Psoas muscle (tissue), 8 donors: Measurements from ENCODE around the gene HSD17B7. TPM values are rescaled to one million over a fixed set of nuclear protein-coding genes. Genes with fewer than 3 reads are reported as not detected.
A peak's percentile ranks its signal among the peaks of the same experiment; 100 is the strongest.

ENCODE experiments used
- ATAC-seq, 4 donors: fragments of 200-7000 bp; cut with Tn5 transposase; one replicate each; pipeline ENCODE4 v1.9.1; 2020; ENCODE audit warnings: moderate library complexity in 3 of 4, mild to moderate bottlenecking in 2 of 4
- DNase-seq, 2 donors: peaks; one replicate each; pipeline ENCODE4 v3.0.0-alpha.2; 2020
- H3K27ac ChIP-seq: fragments of 200-600 bp; one replicate; pipeline ENCODE4 v1.8.0; 2022
- H3K27me3 ChIP-seq, 3 donors: fragments of 200-600 bp in 1 of 3; one replicate each; pipeline versions ENCODE4 v1.6.1 to v1.8.0; 2013 to 2022; ENCODE audit warnings: low read length in 2 of 3, mild to moderate bottlenecking in 2 of 3, moderate library complexity in 1 of 3; ENCODE audit not compliant: insufficient read depth in 3 of 3
- H3K36me3 ChIP-seq, 2 donors: fragments of 200-600 bp in 1 of 2; one replicate each; pipeline versions ENCODE4 v1.6.1 to v1.8.0; 2013 to 2022; ENCODE audit warnings: low read depth in 1 of 2, mild to moderate bottlenecking in 1 of 2, moderate library complexity in 1 of 2; ENCODE audit not compliant: insufficient read depth in 1 of 2
- H3K4me1 ChIP-seq: fragments of 200-600 bp; one replicate; pipeline ENCODE4 v1.8.0; 2022
- H3K4me3 ChIP-seq: fragments of 200-600 bp; one replicate; pipeline ENCODE4 v1.8.0; 2022; ENCODE audit warnings: mild to moderate bottlenecking
- H3K9me3 ChIP-seq: fragments of 200-600 bp; one replicate; pipeline ENCODE4 v1.8.0; 2022
- WGBS, 3 donors: extraction: QIAGEN DNeasy Blood & Tissue Kit; methylation state at CpG; one replicate each; pipeline versions ENCODE4 v1.1.6 to v1.1.7; 2013; 5-methylcytosine and 5-hydroxymethylcytosine counted together
- intact Hi-C, 2 donors: fragments of 100-400 bp; cut with DNase I; formaldehyde crosslinking; loops; one replicate each; pipeline versions ENCODE4 v1.11.0 to v1.14.2; 2022
- polyA plus RNA-seq, 3 donors: library from polyadenylated mRNA; stranded (reverse); fragments of 200-250 nt; gene quantifications; one replicate each; pipeline ENCODE4 v1.2.3, GENCODE V29; 2013
- total RNA-seq, 4 donors: library from RNA; stranded (reverse); fragmentation: NEBNext Ultra II Directional in 2 of 4; extraction: Animal tissue kit (Norgen Biotek cat#: 25700) in 2 of 4; gene quantifications; one replicate each; pipeline versions ENCODE4 v1.2.1 to v1.2.4, GENCODE V29; 2021 to 2023
- TF ChIP-seq, protein P1 (sequence below): fragments of 200-600 bp; IDR thresholded peaks from one replicate; pipeline ENCODE4 v1.8.0; 2022; ENCODE audit warnings: antibody characterized with exemption
- donor health status: healthy with polysubstance abuse.
- donor health status: DM: no; HTN: no; CAD: no; lungs with moderate emphysema.
- donor health status: Bipolar disorder and iron deficiency.
- donor health status: healthy.
- donor health status: DM: yes; HTN: yes; CAD: no.
- donor health status: DM: no; HTN: no; CAD: no.
- donor health status: DM: no; HTN: no; CAD: no.
- donor health status: DM: yes; HTN: yes; CAD: no.

Gene HSD17B7
- total and polyA plus RNA-seq, 7 donors = 1.6 to 7.2 (median 3.8) TPM

DNA sequence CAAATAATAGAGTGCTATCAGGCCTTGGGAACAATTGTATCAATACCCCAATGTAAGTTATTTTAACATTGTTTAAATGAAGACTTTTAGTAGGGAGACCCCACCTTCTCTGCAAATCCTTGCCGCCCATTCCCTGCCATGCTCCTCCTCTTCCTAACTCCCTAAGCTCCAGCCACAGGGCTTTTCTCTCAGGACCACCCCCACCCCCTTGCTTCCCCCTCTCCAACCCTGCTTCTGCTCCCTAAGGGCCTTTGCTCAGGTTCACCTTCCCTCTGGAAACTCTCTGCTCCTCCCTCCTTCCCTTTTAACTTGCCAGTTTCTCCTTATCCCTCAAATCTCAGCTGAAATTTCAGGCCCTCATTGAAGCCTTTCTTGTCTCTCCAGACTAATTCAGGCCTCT, 53.7 kb downstream of the HSD17B7 start:
- ATAC-seq (no peak), DNase-seq (no peak)
- 60 to 84% (median 78%) methylated on average over 1 of the region's 1 CpG for WGBS, 3 donors
- Histone ChIP-seq H3K27ac (no peak overlapping the region), H3K4me1 (no peaks in the 10 kb centered on the region), H3K4me3 (no peak overlapping the region), H3K27me3 (no peaks in the 10 kb centered on the region), H3K9me3 (peaks cover 2% of the 10 kb centered on the region), H3K36me3 (no peaks in the 10 kb centered on the region)
- TF ChIP-seq, protein P1, sequence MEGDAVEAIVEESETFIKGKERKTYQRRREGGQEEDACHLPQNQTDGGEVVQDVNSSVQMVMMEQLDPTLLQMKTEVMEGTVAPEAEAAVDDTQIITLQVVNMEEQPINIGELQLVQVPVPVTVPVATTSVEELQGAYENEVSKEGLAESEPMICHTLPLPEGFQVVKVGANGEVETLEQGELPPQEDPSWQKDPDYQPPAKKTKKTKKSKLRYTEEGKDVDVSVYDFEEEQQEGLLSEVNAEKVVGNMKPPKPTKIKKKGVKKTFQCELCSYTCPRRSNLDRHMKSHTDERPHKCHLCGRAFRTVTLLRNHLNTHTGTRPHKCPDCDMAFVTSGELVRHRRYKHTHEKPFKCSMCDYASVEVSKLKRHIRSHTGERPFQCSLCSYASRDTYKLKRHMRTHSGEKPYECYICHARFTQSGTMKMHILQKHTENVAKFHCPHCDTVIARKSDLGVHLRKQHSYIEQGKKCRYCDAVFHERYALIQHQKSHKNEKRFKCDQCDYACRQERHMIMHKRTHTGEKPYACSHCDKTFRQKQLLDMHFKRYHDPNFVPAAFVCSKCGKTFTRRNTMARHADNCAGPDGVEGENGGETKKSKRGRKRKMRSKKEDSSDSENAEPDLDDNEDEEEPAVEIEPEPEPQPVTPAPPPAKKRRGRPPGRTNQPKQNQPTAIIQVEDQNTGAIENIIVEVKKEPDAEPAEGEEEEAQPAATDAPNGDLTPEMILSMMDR = no peak
- intact Hi-C loops = no loop called here

- H3K4me1 ChIP-seq = no peaks in the 10 kb centered on the region
- H3K9me3 ChIP-seq = no peaks in the 10 kb centered on the region
- DNase-seq (no peak), ATAC-seq (no peak)
- H3K36me3 ChIP-seq = no peaks in the 10 kb centered on the region
- H3K27ac ChIP-seq = no peak overlapping the region
- H3K4me3 ChIP-seq = no peak overlapping the region
- intact Hi-C loops = loop anchor here (5.0 kb wide), 2 partner anchors 331 to 466 kb away; no protein-coding TSS in a partner anchor
- WGBS, 3 donors = 74 to 86% (median 83%) methylated on average over 16 of the region's 16 CpGs
- TF ChIP-seq, protein P1 = no peak
- H3K27me3 ChIP-seq = no peaks in the 10 kb centered on the region
These were observed 56.0 kb downstream of the HSD17B7 start for GRCh38 chr1:162846256-162847212.

DNA sequence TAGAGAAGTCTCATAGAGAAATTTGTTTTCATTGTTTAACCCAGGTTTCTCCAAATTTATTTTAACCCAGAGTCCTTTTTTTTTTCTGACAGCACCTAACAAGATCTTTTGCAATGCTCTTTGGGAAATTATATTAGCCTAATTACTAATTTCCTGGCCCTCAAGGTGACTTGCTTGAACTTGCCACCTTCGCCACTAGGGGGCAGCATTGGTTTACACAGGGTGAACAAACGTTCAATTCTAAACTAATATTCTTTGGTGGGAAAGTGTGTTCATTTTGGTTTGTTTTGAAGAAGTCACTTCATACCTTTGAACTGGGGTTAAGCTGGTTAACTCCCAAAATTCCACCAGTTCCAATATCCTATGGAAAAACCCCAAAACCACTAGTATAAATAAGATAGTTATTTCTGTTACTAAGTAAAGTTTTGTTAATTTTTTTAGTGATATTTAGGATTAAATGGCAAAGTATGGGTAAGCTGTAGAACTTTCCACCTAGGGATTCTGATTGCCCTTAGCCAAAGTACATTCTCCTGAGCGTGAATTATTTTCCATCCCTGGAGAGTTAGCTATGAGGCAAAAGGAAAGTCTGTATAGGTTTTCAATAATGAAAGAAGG, 57.4 kb downstream of the HSD17B7 start:
- Histone ChIP-seq H3K36me3 (no peaks in the 10 kb centered on the region), H3K27ac (no peak overlapping the region), H3K4me3 (no peak overlapping the region), H3K9me3 (no peaks in the 10 kb centered on the region), H3K4me1 (no peaks in the 10 kb centered on the region), H3K27me3 (no peaks in the 10 kb centered on the region)
- peak; percentile 73 to 84 for DNase-seq
- intact Hi-C loops = loop anchor here (5.0 kb wide), 2 partner anchors 329 to 464 kb away; no protein-coding TSS in a partner anchor
- ATAC-seq = peak in 2 of 4 donors; percentile 54 to 76
- TF ChIP-seq, protein P1 = peak; percentile 94
- 6 to 12% (median 7%) methylated on average over 3 of the region's 3 CpGs for WGBS, 3 donors

- Histone ChIP-seq H3K27me3 (no peaks in the 10 kb centered on the region), H3K4me3 (no peak overlapping the region), H3K4me1 (no peaks in the 10 kb centered on the region), H3K9me3 (no peaks in the 10 kb centered on the region), H3K36me3 (no peaks in the 10 kb centered on the region), H3K27ac (no peak overlapping the region)
- intact Hi-C loops = loop anchor here (5.0 kb wide), 3 partner anchors 328 to 468 kb away; no protein-coding TSS in a partner anchor
- ATAC-seq = no peak
- no peak for DNase-seq
- WGBS, 3 donors = 59 to 66% (median 63%) methylated on average over 2 of the region's 2 CpGs
- TF ChIP-seq, protein P1 = no peak
These were observed 59.2 kb downstream of the HSD17B7 start for GRCh38 chr1:162849711-162850110.
